GM12878 (cell line): ENCODE measurements around the gene HHAT. TPM values are rescaled to one million over a fixed set of nuclear protein-coding genes. Genes with fewer than 3 reads are reported as not detected.

Source experiments
- ASH2L ChIP-seq: fragments of 300-600, 200-600 bp; sonication (generic); IDR thresholded peaks from 2 replicates; pipeline ENCODE4 v1.6.1; 2017; ENCODE audit warnings: low read depth, mild to moderate bottlenecking, borderline replicate concordance
- CBFB ChIP-seq: IDR thresholded peaks from 2 replicates; pipeline ENCODE4 v1.6.1; 2016; ENCODE audit warnings: antibody characterized with exemption, low read depth
- CEBPZ ChIP-seq: fragments of 150-350 bp; IDR thresholded peaks from 2 replicates; pipeline ENCODE4 v1.6.1; 2016; ENCODE audit warnings: low read depth, low read length
- CREM ChIP-seq: IDR thresholded peaks from 2 replicates; pipeline ENCODE4 v1.6.1; 2014; ENCODE audit warnings: antibody characterized with exemption, low read depth
- CTCF ChIP-seq, 3 experiments: IDR thresholded peaks in 2 of 3; conservative IDR thresholded peaks in 1 of 3; 2 replicates each; pipeline ENCODE4 v1.5.1; 2011; ENCODE audit warnings: low read depth in 3 of 3, low read length in 3 of 3, mild to moderate bottlenecking in 3 of 3, control low read depth in 2 of 3, moderate library complexity in 2 of 3, inconsistent platforms in 1 of 3, mixed read lengths in 1 of 3; ENCODE audit not compliant: control insufficient read depth in 2 of 3, insufficient read depth in 1 of 3; ENCODE audit errors: extremely low read depth in 1 of 3
- FOXK2 ChIP-seq: fragments of 450-650 bp; IDR thresholded peaks from 2 replicates; pipeline ENCODE4 v1.6.1; 2017; ENCODE audit warnings: mild to moderate bottlenecking, moderate library complexity
- KLF5 ChIP-seq: fragments of 450-650 bp; IDR thresholded peaks from 2 replicates; pipeline ENCODE4 v1.6.1; 2014; ENCODE audit warnings: mild to moderate bottlenecking; ENCODE audit not compliant: partially characterized antibody
- MEF2B ChIP-seq: fragments of 450-650 bp; IDR thresholded peaks from 2 replicates; pipeline ENCODE4 v1.6.1; 2018; ENCODE audit warnings: mild to moderate bottlenecking, moderate library complexity; ENCODE audit not compliant: partially characterized antibody, poor library complexity, severe bottlenecking
- MTA3 ChIP-seq: IDR thresholded peaks from 2 replicates; pipeline ENCODE4 v1.6.1; 2012; ENCODE audit warnings: low read length, inconsistent platforms, borderline replicate concordance
- NFYA ChIP-seq: IDR thresholded peaks from 2 replicates; pipeline ENCODE4 v1.6.1; 2011; ENCODE audit warnings: low read depth, mild to moderate bottlenecking, low read length, improper control_type of control experiment, borderline replicate concordance
- NKRF ChIP-seq: fragments of 450-650 bp; conservative IDR thresholded peaks from 2 replicates; pipeline ENCODE4 v1.6.1; 2017; ENCODE audit warnings: mild to moderate bottlenecking, moderate library complexity
- NR2C2 ChIP-seq: IDR thresholded peaks from 2 replicates; pipeline ENCODE4 v1.6.1; 2011; ENCODE audit warnings: borderline replicate concordance, low read depth; ENCODE audit not compliant: control insufficient read depth, insufficient read length
- PML ChIP-seq: IDR thresholded peaks from 2 replicates; pipeline ENCODE4 v1.6.1; 2012; ENCODE audit warnings: low read length, inconsistent platforms
- POLR2AphosphoS2 ChIP-seq: IDR thresholded peaks from 2 replicates; pipeline ENCODE4 v1.6.1; 2011; ENCODE audit warnings: low read depth, mild to moderate bottlenecking, low read length, improper control_type of control experiment, moderate library complexity
- RAD21 ChIP-seq: IDR thresholded peaks from 2 replicates; pipeline ENCODE4 v1.6.1; 2011; ENCODE audit warnings: mild to moderate bottlenecking, low read depth, low read length, moderate library complexity; ENCODE audit not compliant: insufficient read depth
- RAD51 ChIP-seq: fragments of 450-650 bp; IDR thresholded peaks from 2 replicates; pipeline ENCODE4 v1.6.1; 2016; ENCODE audit warnings: moderate library complexity, mild to moderate bottlenecking, inconsistent platforms
- RELA ChIP-seq: fragments of 450-650 bp; IDR thresholded peaks from 2 replicates; pipeline ENCODE4 v1.8.0; 2014; ENCODE audit warnings: borderline replicate concordance; ENCODE audit not compliant: partially characterized antibody
- SIN3A ChIP-seq: IDR thresholded peaks from 2 replicates; pipeline ENCODE4 v1.6.1; 2012; ENCODE audit warnings: low read depth, low read length, improper control_type of control experiment
- TBL1XR1 ChIP-seq: IDR thresholded peaks from 2 replicates; pipeline ENCODE4 v1.6.1; 2012; ENCODE audit warnings: low read depth, low read length, improper control_type of control experiment
- WRNIP1 ChIP-seq: IDR thresholded peaks from 2 replicates; pipeline ENCODE4 v1.6.1; 2011; ENCODE audit warnings: low read depth, low read length, improper control_type of control experiment, borderline replicate concordance
- ZBTB33 ChIP-seq: fragments of 450-650 bp; IDR thresholded peaks from 2 replicates; pipeline ENCODE4 v1.6.1; 2017; ENCODE audit warnings: mild to moderate bottlenecking
- polyA plus RNA-seq, 11 experiments: library from polyadenylated mRNA; depleted of rRNA in 4 of 11; unstranded in 6 of 11; stranded (reverse) in 5 of 11; fragments of >200 nt; fragmentation: Nextera tagmentation in 4 of 11; fragmentation: Illumina TruSeq in 1 of 11; extraction: Ambion mirVana in 4 of 11; extraction: Trizol in 1 of 11; gene quantifications; 1 replicate in 1 of 11; 2 replicates in 10 of 11; pipeline versions ENCODE4 v1.2.1 to v1.2.3, GENCODE V29; 2011 to 2016; ENCODE audit warnings: inconsistent platforms in 2 of 11, missing spikeins in 2 of 11, low read depth in 1 of 11
- total RNA-seq, 4 experiments: library from RNA; depleted of rRNA in 3 of 4; stranded (reverse); fragments of >200 nt in 3 of 4; fragmentation: Illumina TruSeq in 1 of 4; extraction: Trizol in 1 of 4; gene quantifications; 2 replicates each; pipeline versions ENCODE4 v1.2.1 to v1.2.3, GENCODE V29; 2013 to 2021

The HHAT gene
- total and polyA plus RNA-seq, 10 of the 15 experiments (the other 5 are each of a cell fraction or from before 2014, with no cell fraction given), result 1.2 to 37.6 (median 2.6) TPM

GRCh38 chr1:210400043-210400840 is 71.5 kb downstream of the HHAT start (continued):
- no peak for TF ChIP-seq CBFB
- peak; percentile 63; the same call in 1 of the 2 replicates for TF ChIP-seq NKRF
- TF ChIP-seq SIN3A, result no peak
- peak; percentile 85 to 92 (median 85) for TF ChIP-seq CTCF (IDR thresholded peaks at IDR 0.05 in 2 of 3, conservative IDR thresholded peaks at IDR 0.05 in 1 of 3; ENCODE audit: control insufficient read depth in 2 of 3, extremely low read depth in 1 of 3, insufficient read depth in 1 of 3, low read depth in 3 of 3, low read length in 3 of 3)
- no peak for TF ChIP-seq MTA3
- no peak for TF ChIP-seq FOXK2
- TF ChIP-seq RAD21, result peak; percentile 89
- TF ChIP-seq POLR2AphosphoS2, result no peak
- TF ChIP-seq NR2C2, result no peak
- TF ChIP-seq TBL1XR1, result no peak
- TF ChIP-seq KLF5, result peak; percentile 60
- no peak for TF ChIP-seq CREM
- TF ChIP-seq PML, result no peak
- TF ChIP-seq RAD51, result no peak
- TF ChIP-seq CEBPZ, result no peak
- no peak for TF ChIP-seq ASH2L
- TF ChIP-seq MEF2B, result peak; percentile 98
- TF ChIP-seq RELA, result peak; percentile 72
- no peak for TF ChIP-seq ZBTB33
- TF ChIP-seq NFYA, result no peak
- TF ChIP-seq WRNIP1, result 0 out of 2 replicates have a peak, but pooled peaks have one; percentile 49
